HEK293 (cell line): ENCODE data around the gene CELF1.

Source experiments
- CTCF ChIA-PET: fragments of 350-600 bp; formaldehyde crosslinking; extraction: SDS; loops from one replicate; lab custom pipeline; 2021; ENCODE audit warnings: antibody characterized with exemption; lab: Yijun Ruan, JAX
- POLR2A ChIA-PET: fragments of 300-600 bp; formaldehyde crosslinking; extraction: SDS; loops from one replicate; lab custom pipeline; 2020; ENCODE audit warnings: antibody characterized with exemption, inconsistent platforms; lab: Yijun Ruan, JAX
- H3K27ac ChIP-seq: fragments of 200-500 bp; sonication (Bioruptor generic); 2 replicates; pipeline ENCODE4 v1.5.1; 2014; ENCODE audit warnings: low read depth, low read length, control low read depth, inconsistent platforms; ENCODE audit errors: extremely low read depth
- H3K36me3 ChIP-seq, 2 experiments: fragments of 200-500 bp in 1 of 2; sonication (Bioruptor generic) in 1 of 2; 1 replicate in 1 of 2; 2 replicates in 1 of 2; pipeline ENCODE4 v1.5.1; 2014 to 2017; ENCODE audit warnings: inconsistent platforms in 2 of 2, low read length in 2 of 2; ENCODE audit not compliant: control insufficient read depth in 2 of 2, insufficient read depth in 1 of 2
- H3K4me1 ChIP-seq: fragments of 200-500 bp; sonication (Bioruptor generic); 2 replicates; pipeline ENCODE4 v1.5.1; 2014; ENCODE audit warnings: mild to moderate bottlenecking, low read length, inconsistent platforms; ENCODE audit not compliant: control insufficient read depth, insufficient read depth
- H3K4me3 ChIP-seq: 2 replicates; pipeline ENCODE4 v1.5.1; 2011; ENCODE audit warnings: low read depth, mild to moderate bottlenecking, control low read depth, low read length, moderate library complexity
- H3K9me3 ChIP-seq: fragments of 200-500 bp; sonication (Bioruptor generic); 2 replicates; pipeline ENCODE4 v1.5.1; 2014; ENCODE audit warnings: low read depth, low read length, inconsistent platforms; ENCODE audit not compliant: control insufficient read depth, insufficient read depth
- EGR2 ChIP-seq: fragments of 450-650 bp; formaldehyde crosslinking; IDR thresholded peaks from 2 replicates; pipeline ENCODE4 v1.5.1; 2016; ENCODE audit warnings: low read depth, missing biosample characterization, missing genetic modification characterization
- GLI4 ChIP-seq: fragments of 450-650 bp; formaldehyde crosslinking; IDR thresholded peaks from 2 replicates; pipeline ENCODE4 v1.5.1; 2016; ENCODE audit warnings: missing biosample characterization, missing genetic modification characterization
- IKZF3 ChIP-seq: fragments of 450-650 bp; IDR thresholded peaks from 2 replicates; pipeline ENCODE4 v1.5.0; 2018; ENCODE audit warnings: missing biosample characterization, mild to moderate bottlenecking, missing genetic modification characterization, moderate library complexity
- SETDB1 ChIP-seq: IDR thresholded peaks from one replicate; pipeline ENCODE4 v1.6.1; 2017; ENCODE audit warnings: mild to moderate bottlenecking, low read length, moderate library complexity, mixed read lengths; ENCODE audit not compliant: insufficient read length
- TCF7L2 ChIP-seq: IDR thresholded peaks from 2 replicates; pipeline ENCODE4 v1.6.1; 2011; ENCODE audit warnings: low read depth, mild to moderate bottlenecking, inconsistent platforms, low read length, moderate library complexity, borderline replicate concordance
- ZFHX2 ChIP-seq: fragments of 450-650 bp; formaldehyde crosslinking; conservative IDR thresholded peaks from 2 replicates; pipeline ENCODE4 v1.5.1; 2016; ENCODE audit warnings: missing biosample characterization, missing genetic modification characterization
- ZFP69B ChIP-seq: fragments of 450-650 bp; formaldehyde crosslinking; IDR thresholded peaks from 2 replicates; pipeline ENCODE4 v1.5.1; 2016; ENCODE audit warnings: missing biosample characterization, missing genetic modification characterization
- ZNF114 ChIP-seq: fragments of 450-650 bp; formaldehyde crosslinking; IDR thresholded peaks from 2 replicates; pipeline ENCODE4 v1.5.0; 2017; ENCODE audit warnings: missing biosample characterization, missing genetic modification characterization
- ZNF157 ChIP-seq: fragments of 450-650 bp; formaldehyde crosslinking; IDR thresholded peaks from 2 replicates; pipeline ENCODE4 v1.5.1; 2016; ENCODE audit warnings: missing biosample characterization, missing genetic modification characterization
- ZNF311 ChIP-seq: fragments of 450-650 bp; formaldehyde crosslinking; IDR thresholded peaks from 2 replicates; pipeline ENCODE4 v1.5.1; 2017; ENCODE audit warnings: missing biosample characterization, missing genetic modification characterization, borderline replicate concordance
- ZNF404 ChIP-seq: fragments of 450-650 bp; formaldehyde crosslinking; IDR thresholded peaks from 2 replicates; pipeline ENCODE4 v1.5.1; 2017; ENCODE audit warnings: missing biosample characterization, missing genetic modification characterization
- ZNF426 ChIP-seq: fragments of 450-650 bp; formaldehyde crosslinking; IDR thresholded peaks from 2 replicates; pipeline ENCODE4 v1.5.1; 2017; ENCODE audit warnings: missing biosample characterization, missing genetic modification characterization, mild to moderate bottlenecking, inconsistent platforms, moderate library complexity
- ZNF521 ChIP-seq: fragments of 450-650 bp; formaldehyde crosslinking; IDR thresholded peaks from 2 replicates; pipeline ENCODE4 v1.5.1; 2017; ENCODE audit warnings: missing biosample characterization, mild to moderate bottlenecking, missing genetic modification characterization
- ZNF560 ChIP-seq: fragments of 450-650 bp; formaldehyde crosslinking; IDR thresholded peaks from 2 replicates; pipeline ENCODE4 v1.5.1; 2017; ENCODE audit warnings: missing biosample characterization, missing genetic modification characterization, borderline replicate concordance
- ZNF561 ChIP-seq: fragments of 450-650 bp; IDR thresholded peaks from 2 replicates; pipeline ENCODE4 v1.5.1; 2018; ENCODE audit warnings: missing biosample characterization, missing genetic modification characterization, borderline replicate concordance
- TF ChIP-seq, protein P1 (sequence below): fragments of 450-650 bp; formaldehyde crosslinking; IDR thresholded peaks from 2 replicates; pipeline ENCODE4 v1.5.1; 2016; ENCODE audit warnings: missing biosample characterization, missing genetic modification characterization
- TF ChIP-seq, protein P2 (sequence below): fragments of 450-650 bp; formaldehyde crosslinking; IDR thresholded peaks from 2 replicates; pipeline ENCODE4 v1.5.1; 2016; ENCODE audit warnings: missing biosample characterization, missing genetic modification characterization
- TF ChIP-seq, protein P3 (sequence below): fragments of 450-650 bp; formaldehyde crosslinking; IDR thresholded peaks from 2 replicates; pipeline ENCODE4 v1.5.1; 2016; ENCODE audit warnings: missing biosample characterization, missing genetic modification characterization
- TF ChIP-seq, protein P4 (sequence below): fragments of 450-650 bp; formaldehyde crosslinking; IDR thresholded peaks from 2 replicates; pipeline ENCODE4 v1.5.1; 2017; ENCODE audit warnings: missing biosample characterization, missing genetic modification characterization
- TF ChIP-seq, protein P5 (sequence below): fragments of 450-650 bp; formaldehyde crosslinking; IDR thresholded peaks from 2 replicates; pipeline ENCODE4 v1.5.1; 2017; ENCODE audit warnings: missing biosample characterization, missing genetic modification characterization

The CELF1 gene

DNA sequence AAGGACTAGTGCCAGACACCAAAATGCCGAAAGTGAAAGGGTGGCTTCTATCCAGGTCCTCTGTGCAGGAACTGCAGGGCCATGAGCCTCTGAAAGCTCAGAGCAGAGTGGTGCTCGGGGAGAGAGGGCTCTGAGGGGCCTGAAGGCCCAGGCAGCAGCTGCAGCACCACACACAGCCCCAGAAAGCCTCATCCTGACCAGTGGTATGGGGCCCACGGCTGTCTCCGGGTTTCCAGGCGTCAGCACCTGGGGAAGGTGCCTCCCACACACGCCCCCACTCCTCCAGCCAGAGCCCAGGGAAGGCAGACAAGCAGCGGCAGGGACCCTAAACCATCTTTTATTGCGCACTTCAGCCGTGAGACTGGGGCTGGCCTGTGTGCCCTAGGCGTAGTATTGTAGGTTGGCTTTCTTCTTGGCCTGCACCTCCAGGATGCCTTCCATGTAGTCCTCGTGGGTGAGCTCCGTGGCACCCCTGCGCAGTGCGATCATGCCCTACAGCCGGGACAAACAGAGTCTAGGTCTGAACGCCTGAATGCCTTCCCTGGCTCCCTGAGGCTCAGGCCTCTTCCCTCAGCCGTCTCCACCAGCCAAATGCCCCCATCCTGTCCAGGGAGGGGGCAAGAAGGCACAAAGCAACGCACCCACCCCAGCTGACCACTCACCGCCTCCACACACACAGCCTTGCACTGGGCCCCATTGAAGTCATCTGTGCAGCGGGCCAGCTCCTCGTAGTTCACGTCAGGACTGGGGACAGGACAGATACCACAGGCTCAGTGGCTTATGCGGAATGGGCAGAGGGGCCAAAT, 134.3 kb downstream of the CELF1 start:
- no peak overlapping the region for H3K4me3 ChIP-seq
- no peaks in the 10 kb centered on the region for H3K4me1 ChIP-seq
- H3K9me3 ChIP-seq: no peaks in the 10 kb centered on the region
- ChIA-PET POLR2A (no interaction called here), CTCF (no interaction called here)
- H3K36me3 ChIP-seq: peaks cover 6 to 84% of the 10 kb centered on the region in 2 experiments; a peak in 2 of 3 replicates
- no peak overlapping the region for H3K27ac ChIP-seq
- TF ChIP-seq EGR2 (tag by site-specific recombination) (peak; percentile 27; the same call in 1 of the 2 replicates), ZFHX2 (peak; percentile 48), ZFP69B (tag by site-specific recombination) (0 out of 2 replicates have a peak, but pooled peaks have one; percentile 28), IKZF3 (tag by site-specific recombination) (no peak)

DNA sequence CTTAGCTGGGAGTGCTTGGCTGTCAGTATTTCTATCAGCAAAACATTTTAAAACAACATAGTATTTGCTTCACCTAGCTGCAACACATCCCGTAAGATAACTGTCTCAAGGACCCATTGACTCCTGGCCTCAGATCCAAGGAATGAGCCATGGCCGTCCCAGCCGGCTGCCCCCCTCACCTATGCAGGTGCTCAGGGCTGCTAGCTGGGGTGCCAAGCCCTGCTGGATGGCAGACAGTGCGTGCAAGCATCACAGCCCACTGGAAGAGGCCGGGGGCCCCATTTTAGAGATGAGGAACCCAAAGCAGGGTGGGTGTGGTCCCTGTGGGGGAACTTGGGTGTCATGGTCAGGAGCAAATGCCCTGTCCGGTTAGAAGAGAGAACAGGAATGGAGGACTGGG, 135.2 kb downstream of the CELF1 start:
- H3K36me3 ChIP-seq: peaks cover 0 to 80% of the 10 kb centered on the region in 2 experiments; a peak in 2 of 3 replicates
- no peak overlapping the region for H3K4me3 ChIP-seq
- H3K4me1 ChIP-seq: no peaks in the 10 kb centered on the region
- CTCF ChIA-PET: interaction anchor here (1.0 to 2.0 kb wide), 3 partner anchors 36 to 120 kb away, joined by 3 to 5 read pairs (median 4); no protein-coding TSS in a partner anchor
- POLR2A ChIA-PET: interaction anchor here (0.8 to 1.5 kb wide), 2 partner anchors 8 to 9 kb away, joined by 3 to 5 read pairs; partner anchors contain the start of gene PSMC3
- TF ChIP-seq ZNF521 (tag by site-specific recombination): no peak
- no peak for TF ChIP-seq ZNF157
- no peak for TF ChIP-seq ZNF404
- no peak for TF ChIP-seq SETDB1
- TF ChIP-seq ZNF560 (tag by site-specific recombination): no peak
- TF ChIP-seq, protein P1, sequence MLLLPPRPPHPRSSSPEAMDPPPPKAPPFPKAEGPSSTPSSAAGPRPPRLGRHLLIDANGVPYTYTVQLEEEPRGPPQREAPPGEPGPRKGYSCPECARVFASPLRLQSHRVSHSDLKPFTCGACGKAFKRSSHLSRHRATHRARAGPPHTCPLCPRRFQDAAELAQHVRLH: no peak
- TF ChIP-seq, protein P2, sequence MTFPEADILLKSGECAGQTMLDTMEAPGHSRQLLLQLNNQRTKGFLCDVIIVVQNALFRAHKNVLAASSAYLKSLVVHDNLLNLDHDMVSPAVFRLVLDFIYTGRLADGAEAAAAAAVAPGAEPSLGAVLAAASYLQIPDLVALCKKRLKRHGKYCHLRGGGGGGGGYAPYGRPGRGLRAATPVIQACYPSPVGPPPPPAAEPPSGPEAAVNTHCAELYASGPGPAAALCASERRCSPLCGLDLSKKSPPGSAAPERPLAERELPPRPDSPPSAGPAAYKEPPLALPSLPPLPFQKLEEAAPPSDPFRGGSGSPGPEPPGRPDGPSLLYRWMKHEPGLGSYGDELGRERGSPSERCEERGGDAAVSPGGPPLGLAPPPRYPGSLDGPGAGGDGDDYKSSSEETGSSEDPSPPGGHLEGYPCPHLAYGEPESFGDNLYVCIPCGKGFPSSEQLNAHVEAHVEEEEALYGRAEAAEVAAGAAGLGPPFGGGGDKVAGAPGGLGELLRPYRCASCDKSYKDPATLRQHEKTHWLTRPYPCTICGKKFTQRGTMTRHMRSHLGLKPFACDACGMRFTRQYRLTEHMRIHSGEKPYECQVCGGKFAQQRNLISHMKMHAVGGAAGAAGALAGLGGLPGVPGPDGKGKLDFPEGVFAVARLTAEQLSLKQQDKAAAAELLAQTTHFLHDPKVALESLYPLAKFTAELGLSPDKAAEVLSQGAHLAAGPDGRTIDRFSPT (tag by site-specific recombination): no peak
- no peak for TF ChIP-seq TCF7L2
- TF ChIP-seq, protein P3, sequence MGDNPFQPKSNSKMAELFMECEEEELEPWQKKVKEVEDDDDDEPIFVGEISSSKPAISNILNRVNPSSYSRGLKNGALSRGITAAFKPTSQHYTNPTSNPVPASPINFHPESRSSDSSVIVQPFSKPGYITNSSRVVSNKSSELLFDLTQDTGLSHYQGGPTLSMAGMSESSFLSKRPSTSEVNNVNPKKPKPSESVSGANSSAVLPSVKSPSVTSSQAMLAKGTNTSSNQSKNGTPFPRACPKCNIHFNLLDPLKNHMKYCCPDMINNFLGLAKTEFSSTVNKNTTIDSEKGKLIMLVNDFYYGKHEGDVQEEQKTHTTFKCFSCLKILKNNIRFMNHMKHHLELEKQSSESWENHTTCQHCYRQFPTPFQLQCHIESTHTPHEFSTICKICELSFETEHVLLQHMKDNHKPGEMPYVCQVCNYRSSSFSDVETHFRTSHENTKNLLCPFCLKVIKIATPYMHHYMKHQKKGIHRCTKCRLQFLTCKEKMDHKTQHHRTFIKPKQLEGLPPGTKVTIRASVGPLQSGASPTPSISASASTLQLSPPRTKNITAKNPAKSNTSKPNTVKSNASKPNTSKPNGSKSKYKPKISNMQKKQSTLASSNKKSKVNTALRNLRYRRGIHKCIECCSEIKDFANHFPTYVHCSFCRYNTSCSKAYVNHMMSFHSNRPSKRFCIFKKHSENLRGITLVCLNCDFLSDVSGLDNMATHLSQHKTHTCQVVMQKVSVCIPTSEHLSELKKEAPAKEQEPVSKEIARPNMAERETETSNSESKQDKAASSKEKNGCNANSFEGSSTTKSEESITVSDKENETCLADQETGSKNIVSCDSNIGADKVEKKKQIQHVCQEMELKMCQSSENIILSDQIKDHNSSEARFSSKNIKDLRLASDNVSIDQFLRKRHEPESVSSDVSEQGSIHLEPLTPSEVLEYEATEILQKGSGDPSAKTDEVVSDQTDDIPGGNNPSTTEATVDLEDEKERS (tag by site-specific recombination): no peak
- TF ChIP-seq ZNF114 (tag by site-specific recombination): no peak
- no peaks in the 10 kb centered on the region for H3K9me3 ChIP-seq
- no peak overlapping the region for H3K27ac ChIP-seq

DNA sequence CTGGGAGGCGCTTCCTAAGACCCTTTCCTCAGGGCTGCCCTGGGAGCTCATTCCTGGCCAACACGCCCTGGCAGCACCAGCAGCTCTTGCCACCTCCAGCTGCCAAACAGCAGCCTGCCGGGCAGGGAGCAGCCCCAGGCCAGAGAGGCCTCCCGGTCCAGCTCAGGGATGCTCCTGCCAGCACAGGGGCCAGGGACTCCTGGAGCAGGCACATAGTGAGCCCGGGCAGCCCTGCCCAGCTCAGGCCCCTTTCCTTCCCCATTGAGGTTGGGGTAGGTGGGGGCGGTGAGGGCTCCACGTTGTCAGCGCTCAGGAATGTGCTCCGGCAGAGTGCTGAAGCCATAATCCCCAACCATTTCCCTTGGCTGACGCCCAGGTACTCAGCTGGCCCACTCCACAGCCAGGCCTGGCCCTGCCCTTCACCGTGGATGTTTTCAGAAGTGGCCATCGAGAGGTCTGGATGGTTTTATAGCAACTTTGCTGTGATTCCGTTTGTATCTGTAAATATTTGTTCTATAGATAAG, 136.9 kb downstream of the CELF1 start:
- CTCF ChIA-PET: interaction anchor here (2.0 kb wide), 1 partner anchor 43 kb away, joined by 5 read pairs; no protein-coding TSS in a partner anchor
- H3K4me1 ChIP-seq: no peaks in the 10 kb centered on the region
- H3K27ac ChIP-seq: peak overlapping the region; percentile 34
- no peak overlapping the region for H3K4me3 ChIP-seq
- no peaks in the 10 kb centered on the region for H3K9me3 ChIP-seq
- POLR2A ChIA-PET: interaction anchor here (0.6 to 1.3 kb wide), 4 partner anchors 10 to 253 kb away, joined by 3 to 12 read pairs (median 3); partner anchors contain the start of gene PSMC3
- H3K36me3 ChIP-seq: peaks cover 0 to 79% of the 10 kb centered on the region in 2 experiments; a peak in 2 of 3 replicates
- TF ChIP-seq ZNF426 (tag by site-specific recombination) (no peak), ZNF311 (tag by site-specific recombination) (no peak), ZNF561 (no peak), GLI4 (tag by site-specific recombination) (no peak)
- TF ChIP-seq, protein P4, sequence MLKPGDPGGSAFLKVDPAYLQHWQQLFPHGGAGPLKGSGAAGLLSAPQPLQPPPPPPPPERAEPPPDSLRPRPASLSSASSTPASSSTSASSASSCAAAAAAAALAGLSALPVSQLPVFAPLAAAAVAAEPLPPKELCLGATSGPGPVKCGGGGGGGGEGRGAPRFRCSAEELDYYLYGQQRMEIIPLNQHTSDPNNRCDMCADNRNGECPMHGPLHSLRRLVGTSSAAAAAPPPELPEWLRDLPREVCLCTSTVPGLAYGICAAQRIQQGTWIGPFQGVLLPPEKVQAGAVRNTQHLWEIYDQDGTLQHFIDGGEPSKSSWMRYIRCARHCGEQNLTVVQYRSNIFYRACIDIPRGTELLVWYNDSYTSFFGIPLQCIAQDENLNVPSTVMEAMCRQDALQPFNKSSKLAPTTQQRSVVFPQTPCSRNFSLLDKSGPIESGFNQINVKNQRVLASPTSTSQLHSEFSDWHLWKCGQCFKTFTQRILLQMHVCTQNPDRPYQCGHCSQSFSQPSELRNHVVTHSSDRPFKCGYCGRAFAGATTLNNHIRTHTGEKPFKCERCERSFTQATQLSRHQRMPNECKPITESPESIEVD (tag by site-specific recombination): no peak
- TF ChIP-seq, protein P5, sequence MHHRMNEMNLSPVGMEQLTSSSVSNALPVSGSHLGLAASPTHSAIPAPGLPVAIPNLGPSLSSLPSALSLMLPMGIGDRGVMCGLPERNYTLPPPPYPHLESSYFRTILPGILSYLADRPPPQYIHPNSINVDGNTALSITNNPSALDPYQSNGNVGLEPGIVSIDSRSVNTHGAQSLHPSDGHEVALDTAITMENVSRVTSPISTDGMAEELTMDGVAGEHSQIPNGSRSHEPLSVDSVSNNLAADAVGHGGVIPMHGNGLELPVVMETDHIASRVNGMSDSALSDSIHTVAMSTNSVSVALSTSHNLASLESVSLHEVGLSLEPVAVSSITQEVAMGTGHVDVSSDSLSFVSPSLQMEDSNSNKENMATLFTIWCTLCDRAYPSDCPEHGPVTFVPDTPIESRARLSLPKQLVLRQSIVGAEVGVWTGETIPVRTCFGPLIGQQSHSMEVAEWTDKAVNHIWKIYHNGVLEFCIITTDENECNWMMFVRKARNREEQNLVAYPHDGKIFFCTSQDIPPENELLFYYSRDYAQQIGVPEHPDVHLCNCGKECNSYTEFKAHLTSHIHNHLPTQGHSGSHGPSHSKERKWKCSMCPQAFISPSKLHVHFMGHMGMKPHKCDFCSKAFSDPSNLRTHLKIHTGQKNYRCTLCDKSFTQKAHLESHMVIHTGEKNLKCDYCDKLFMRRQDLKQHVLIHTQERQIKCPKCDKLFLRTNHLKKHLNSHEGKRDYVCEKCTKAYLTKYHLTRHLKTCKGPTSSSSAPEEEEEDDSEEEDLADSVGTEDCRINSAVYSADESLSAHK (tag by site-specific recombination): no peak
